ENCODE data around the gene LHPP. TPM values are rescaled to one million over a fixed set of nuclear protein-coding genes. Genes with fewer than 3 reads are reported as not detected.

LHPP gene
- total and polyA plus RNA-seq, 9 donors = 4.3 to 19.9 (median 12.6) TPM

GRCh38 chr10:124478515-124478914 lies 16.9 kb downstream of the LHPP start:
- Histone ChIP-seq H3K36me3 (no peaks in the 10 kb centered on the region), H3K27me3 (no peaks in the 10 kb centered on the region), H3K9me3 (no peaks in the 10 kb centered on the region), H3K4me1 (ENCODE audit: insufficient read depth) (no peaks in the 10 kb centered on the region), H3K27ac (no peak overlapping the region), H3K4me3 (no peak overlapping the region)
- intact Hi-C loops (cut with DNase I) = no loop called here
- TF ChIP-seq, protein P1, sequence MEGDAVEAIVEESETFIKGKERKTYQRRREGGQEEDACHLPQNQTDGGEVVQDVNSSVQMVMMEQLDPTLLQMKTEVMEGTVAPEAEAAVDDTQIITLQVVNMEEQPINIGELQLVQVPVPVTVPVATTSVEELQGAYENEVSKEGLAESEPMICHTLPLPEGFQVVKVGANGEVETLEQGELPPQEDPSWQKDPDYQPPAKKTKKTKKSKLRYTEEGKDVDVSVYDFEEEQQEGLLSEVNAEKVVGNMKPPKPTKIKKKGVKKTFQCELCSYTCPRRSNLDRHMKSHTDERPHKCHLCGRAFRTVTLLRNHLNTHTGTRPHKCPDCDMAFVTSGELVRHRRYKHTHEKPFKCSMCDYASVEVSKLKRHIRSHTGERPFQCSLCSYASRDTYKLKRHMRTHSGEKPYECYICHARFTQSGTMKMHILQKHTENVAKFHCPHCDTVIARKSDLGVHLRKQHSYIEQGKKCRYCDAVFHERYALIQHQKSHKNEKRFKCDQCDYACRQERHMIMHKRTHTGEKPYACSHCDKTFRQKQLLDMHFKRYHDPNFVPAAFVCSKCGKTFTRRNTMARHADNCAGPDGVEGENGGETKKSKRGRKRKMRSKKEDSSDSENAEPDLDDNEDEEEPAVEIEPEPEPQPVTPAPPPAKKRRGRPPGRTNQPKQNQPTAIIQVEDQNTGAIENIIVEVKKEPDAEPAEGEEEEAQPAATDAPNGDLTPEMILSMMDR (IDR thresholded peaks at IDR 0.05) = no peak
- TF ChIP-seq POLR2A (IDR thresholded peaks at IDR 0.05) (no peak), EP300 (IDR thresholded peaks at IDR 0.05) (no peak)
- no peak for DNase-seq
- WGBS, 3 donors = 83 to 93% (median 89%) methylated on average over 14 of the region's 14 CpGs

DNA sequence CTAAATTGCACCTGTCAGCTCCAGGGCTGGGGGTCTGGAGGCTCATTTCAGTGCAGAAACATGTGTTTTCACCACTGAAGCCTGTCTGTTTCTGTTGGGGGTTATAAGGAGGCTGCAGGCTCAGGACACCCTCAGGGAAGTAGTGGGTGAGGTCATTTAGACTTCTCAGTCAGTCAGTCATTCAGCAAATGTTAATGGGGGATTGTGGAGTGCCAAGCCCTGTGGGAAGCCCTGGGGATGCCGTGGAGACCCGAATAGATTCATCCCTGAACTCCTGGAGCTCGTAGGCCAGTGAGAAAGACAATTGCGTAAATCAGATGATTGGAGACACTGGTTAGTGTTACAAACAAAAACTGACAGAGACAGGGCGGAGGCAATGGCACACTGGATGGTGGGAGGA lies 19.2 kb downstream of the LHPP start:
- no peaks in the 10 kb centered on the region for H3K4me1 ChIP-seq (ENCODE audit: insufficient read depth)
- no peak for DNase-seq
- H3K9me3 ChIP-seq = no peaks in the 10 kb centered on the region
- H3K4me3 ChIP-seq = no peak overlapping the region
- WGBS, 3 donors = 78 to 89% (median 83%) methylated on average over 5 of the region's 5 CpGs
- TF ChIP-seq EP300 (IDR thresholded peaks at IDR 0.05) (no peak), POLR2A (IDR thresholded peaks at IDR 0.05) (no peak)
- TF ChIP-seq, protein P1 (IDR thresholded peaks at IDR 0.05) = no peak
- H3K27me3 ChIP-seq = no peaks in the 10 kb centered on the region
- intact Hi-C loops (cut with DNase I) = no loop called here
- H3K27ac ChIP-seq = no peak overlapping the region
- no peaks in the 10 kb centered on the region for H3K36me3 ChIP-seq

DNA sequence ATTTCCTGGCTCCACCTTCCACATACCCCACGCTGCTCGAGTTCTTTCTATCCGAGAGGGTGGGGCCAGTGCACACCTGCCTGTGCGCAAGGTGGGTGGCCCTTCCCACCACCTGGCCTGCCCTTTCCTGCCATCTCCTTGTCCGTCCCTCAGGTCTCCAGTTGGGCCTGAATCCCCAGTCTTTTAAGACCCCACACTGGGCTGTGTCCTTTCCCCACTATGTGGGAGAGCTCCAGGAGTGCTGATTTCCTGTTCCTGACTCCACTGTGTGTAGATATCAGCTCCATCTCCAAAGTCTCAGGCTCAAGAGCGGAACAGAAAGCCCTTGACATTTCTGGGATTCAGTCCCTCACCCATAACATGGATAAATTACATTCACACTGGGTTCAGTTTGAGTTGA lies 20.1 kb downstream of the LHPP start:
- WGBS, 3 donors = 81 to 86% (median 86%) methylated on average over 6 of the region's 6 CpGs

DNA sequence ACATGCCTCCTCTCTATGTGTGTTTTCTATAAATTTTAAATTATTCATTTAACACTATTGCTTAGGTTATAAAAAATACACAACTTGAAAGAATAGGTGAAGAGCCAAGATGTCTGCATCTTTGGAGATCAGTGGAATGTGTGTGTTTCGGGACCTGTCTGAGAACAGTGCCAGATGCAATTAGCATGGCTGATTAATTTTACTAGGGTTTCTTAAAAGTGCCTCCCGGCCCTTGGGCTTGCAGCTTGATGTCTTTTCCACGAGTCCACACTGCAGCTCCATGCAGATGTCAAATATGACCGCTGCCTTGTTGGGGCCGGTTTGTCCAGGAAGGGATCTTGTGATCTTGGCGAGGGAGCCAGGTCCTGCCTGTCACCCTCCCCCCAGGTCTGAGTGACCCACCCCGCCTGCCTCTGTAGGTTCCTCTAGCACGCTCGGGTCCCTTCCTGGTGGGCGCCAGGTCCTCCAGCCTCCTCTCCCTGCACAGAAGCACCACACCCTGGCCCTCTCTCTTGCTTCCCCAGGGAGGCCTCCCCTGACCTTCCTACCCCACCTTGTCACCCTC lies 20.7 kb downstream of the LHPP start:
- WGBS, 3 donors = 85 to 90% (median 89%) methylated on average over 10 of the region's 10 CpGs
- Histone ChIP-seq H3K27ac (no peak overlapping the region), H3K4me1 (ENCODE audit: insufficient read depth) (no peaks in the 10 kb centered on the region), H3K36me3 (no peaks in the 10 kb centered on the region), H3K9me3 (no peaks in the 10 kb centered on the region), H3K4me3 (no peak overlapping the region), H3K27me3 (no peaks in the 10 kb centered on the region)
- TF ChIP-seq POLR2A (IDR thresholded peaks at IDR 0.05) (no peak), EP300 (IDR thresholded peaks at IDR 0.05) (no peak)
- TF ChIP-seq, protein P1 (IDR thresholded peaks at IDR 0.05) = no peak
- intact Hi-C loops (cut with DNase I) = no loop called here
- DNase-seq = no peak

More for the DNA sequence above, 20.1 kb downstream of the LHPP start:
- Histone ChIP-seq H3K27me3 (no peaks in the 10 kb centered on the region), H3K4me3 (no peak overlapping the region), H3K4me1 (ENCODE audit: insufficient read depth) (no peaks in the 10 kb centered on the region), H3K9me3 (no peaks in the 10 kb centered on the region), H3K27ac (no peak overlapping the region), H3K36me3 (no peaks in the 10 kb centered on the region)
- DNase-seq = no peak
- intact Hi-C loops (cut with DNase I) = no loop called here
- TF ChIP-seq, protein P1 (IDR thresholded peaks at IDR 0.05) = no peak
- TF ChIP-seq POLR2A (IDR thresholded peaks at IDR 0.05) = no peak
- no peak for TF ChIP-seq EP300 (IDR thresholded peaks at IDR 0.05)
